H1 (cell line): ENCODE data around the gene DAB2IP. TPM values are rescaled to one million over a fixed set of nuclear protein-coding genes. Genes with fewer than 3 reads are reported as not detected.

Experiments used
- CTCF ChIA-PET: fragments of 300-600 bp; sonication (Branson Sonifier 250); formaldehyde crosslinking; loops from one replicate; lab custom pipeline; 2021; ENCODE audit not compliant: partially characterized antibody; lab: Charles Lee
- POLR2A ChIA-PET: fragments of 300-600 bp; sonication (Branson Sonifier 250); formaldehyde crosslinking; loops from one replicate; lab custom pipeline; 2021; ENCODE audit warnings: inconsistent platforms; ENCODE audit not compliant: partially characterized antibody; lab: Charles Lee
- DNase-seq, 2 experiments: peaks; one replicate each; pipeline versions ENCODE4 v3.0.0 to v3.0.0-alpha.2; 2010 to 2022; ENCODE audit warnings: low spot score in 2 of 2, low read depth in 1 of 2, mixed read lengths in 1 of 2
- FAIRE-seq: peaks from 2 replicates; lab custom pipeline; 2011; peaks lifted over from hg19 to GRCh38; lab: Jason Lieb, UNC
- H2AFZ ChIP-seq: 2 replicates; pipeline ENCODE4 v1.8.1; 2012; ENCODE audit warnings: low read length, inconsistent platforms
- H2AK5ac ChIP-seq: 2 replicates; pipeline ENCODE4 v1.6.1; 2013; ENCODE audit warnings: low read depth, low read length
- H2BK120ac ChIP-seq: replicated peaks from 2 replicates; pipeline ENCODE3; 2013; ENCODE audit warnings: low read depth, low read length, inconsistent platforms
- H2BK12ac ChIP-seq: 2 replicates; pipeline ENCODE4 v1.6.1; 2013; ENCODE audit warnings: low read depth, low read length
- H2BK15ac ChIP-seq: 2 replicates; pipeline ENCODE4 v1.6.1; 2013; ENCODE audit warnings: low read length
- H2BK20ac ChIP-seq: 2 replicates; pipeline ENCODE4 v1.6.1; 2013; ENCODE audit warnings: low read length
- H2BK5ac ChIP-seq: 2 replicates; pipeline ENCODE4 v1.6.1; 2013; ENCODE audit warnings: low read depth, low read length
- H3K14ac ChIP-seq: 2 replicates; pipeline ENCODE4 v1.6.1; 2013; ENCODE audit warnings: inconsistent platforms; ENCODE audit not compliant: insufficient read length
- H3K18ac ChIP-seq: 2 replicates; pipeline ENCODE4 v1.6.1; 2013; ENCODE audit warnings: low read length; ENCODE audit errors: extremely low read depth
- H3K23ac ChIP-seq: 2 replicates; pipeline ENCODE4 v1.6.1; 2013; ENCODE audit warnings: inconsistent platforms; ENCODE audit not compliant: insufficient read length
- H3K23me2 ChIP-seq: 2 replicates; pipeline ENCODE4 v1.6.1; 2013; ENCODE audit warnings: low read depth, low read length
- H3K27ac ChIP-seq: 2 replicates; pipeline ENCODE4 v1.6.1; 2011; ENCODE audit warnings: low read depth, low read length, inconsistent platforms
- H3K27me3 ChIP-seq, 4 experiments: replicated peaks in 1 of 4; 1 replicate in 1 of 4; 2 replicates in 3 of 4; pipeline versions ENCODE4 v1.6.1 to v1.8.1; 2011 to 2013; ENCODE audit warnings: low read length in 3 of 4, mild to moderate bottlenecking in 3 of 4, inconsistent platforms in 2 of 4, mixed read lengths in 2 of 4, moderate library complexity in 1 of 4; ENCODE audit not compliant: control insufficient read depth in 3 of 4, insufficient read depth in 3 of 4; ENCODE audit errors: extremely low read depth in 1 of 4
- H3K36me3 ChIP-seq, 4 experiments: 2 replicates each; pipeline versions ENCODE4 v1.6.1 to v1.8.1; 2011 to 2013; ENCODE audit warnings: mild to moderate bottlenecking in 4 of 4, low read length in 3 of 4, moderate library complexity in 2 of 4, control low read depth in 1 of 4, inconsistent platforms in 1 of 4; ENCODE audit not compliant: insufficient read depth in 4 of 4, control insufficient read depth in 2 of 4
- H3K4ac ChIP-seq: replicated peaks from 2 replicates; pipeline ENCODE3; 2013; ENCODE audit warnings: low read length, low read depth, mixed read lengths, inconsistent platforms; ENCODE audit not compliant: insufficient read length
- H3K4me1 ChIP-seq, 4 experiments: replicated peaks in 1 of 4; 1 replicate in 1 of 4; 2 replicates in 3 of 4; pipeline versions ENCODE4 v1.6.1 to v1.8.1; 2011 to 2013; ENCODE audit warnings: low read length in 3 of 4, inconsistent platforms in 2 of 4, mixed read lengths in 1 of 4; ENCODE audit not compliant: insufficient read depth in 4 of 4, control insufficient read depth in 3 of 4
- H3K4me2 ChIP-seq, 2 experiments: 2 replicates each; pipeline versions ENCODE4 v1.6.1 to v1.8.1; 2011 to 2013; ENCODE audit warnings: low read depth in 2 of 2, low read length in 2 of 2, control low read depth in 1 of 2, inconsistent platforms in 1 of 2, mild to moderate bottlenecking in 1 of 2; ENCODE audit not compliant: insufficient read depth in 1 of 2
- H3K4me3 ChIP-seq, 4 experiments: fragments of 200-600, 300-600 bp in 1 of 4; sonication (generic), shearing (Covaris generic), sonication (Bioruptor Twin) in 1 of 4; 2 replicates each; pipeline versions ENCODE4 v1.5.1 to v1.8.1; 2011 to 2016; ENCODE audit warnings: low read length in 4 of 4, low read depth in 3 of 4, control low read depth in 2 of 4, inconsistent platforms in 2 of 4, mild to moderate bottlenecking in 2 of 4, mixed read lengths in 1 of 4, moderate library complexity in 1 of 4; ENCODE audit not compliant: insufficient read depth in 2 of 4; ENCODE audit errors: extremely low read depth in 1 of 4
- H3K56ac ChIP-seq: replicated peaks from 2 replicates; pipeline ENCODE3; 2013; ENCODE audit warnings: low read depth, mild to moderate bottlenecking, mixed read lengths, low read length, inconsistent platforms; ENCODE audit not compliant: insufficient read length
- H3K79me1 ChIP-seq: 2 replicates; pipeline ENCODE4 v1.6.1; 2013; ENCODE audit warnings: low read depth, low read length, control low read depth
- H3K79me2 ChIP-seq, 2 experiments: 2 replicates each; pipeline versions ENCODE4 v1.6.1 to v1.8.1; 2012 to 2013; ENCODE audit warnings: low read length in 2 of 2, mild to moderate bottlenecking in 2 of 2, inconsistent platforms in 1 of 2; ENCODE audit not compliant: insufficient read depth in 2 of 2, control insufficient read depth in 1 of 2
- H3K9ac ChIP-seq, 4 experiments: replicated peaks in 1 of 4; 1 replicate in 1 of 4; 2 replicates in 3 of 4; pipeline versions ENCODE4 v1.6.1 to v1.8.1; 2011 to 2013; ENCODE audit warnings: low read depth in 3 of 4, low read length in 3 of 4, control low read depth in 2 of 4, mild to moderate bottlenecking in 2 of 4, moderate library complexity in 2 of 4, inconsistent platforms in 1 of 4; ENCODE audit errors: extremely low read depth in 1 of 4
- H3K9me3 ChIP-seq, 2 experiments: 2 replicates each; pipeline versions ENCODE4 v1.6.1 to v1.8.1; 2012 to 2013; ENCODE audit warnings: mild to moderate bottlenecking in 2 of 2, moderate library complexity in 2 of 2, control low read depth in 1 of 2, inconsistent platforms in 1 of 2, low read depth in 1 of 2, low read length in 1 of 2, mixed read lengths in 1 of 2; ENCODE audit not compliant: insufficient read depth in 2 of 2
- H4K20me1 ChIP-seq, 2 experiments: replicated peaks in 1 of 2; 2 replicates each; pipeline versions ENCODE3 to v1.8.1; 2011 to 2013; ENCODE audit warnings: inconsistent platforms in 2 of 2, low read length in 2 of 2, mild to moderate bottlenecking in 1 of 2; ENCODE audit not compliant: insufficient read depth in 2 of 2, control insufficient read depth in 1 of 2
- H4K5ac ChIP-seq: 2 replicates; pipeline ENCODE4 v1.6.1; 2013; ENCODE audit warnings: low read length, low read depth, mixed read lengths, inconsistent platforms; ENCODE audit not compliant: insufficient read length
- H4K8ac ChIP-seq: 2 replicates; pipeline ENCODE4 v1.8.0; 2013; ENCODE audit warnings: mild to moderate bottlenecking, moderate library complexity, low read length, inconsistent platforms; ENCODE audit not compliant: insufficient read depth; ENCODE audit errors: extremely low read depth
- H4K91ac ChIP-seq: replicated peaks from 2 replicates; pipeline ENCODE3; 2013; ENCODE audit warnings: low read length, mixed read lengths, inconsistent platforms; ENCODE audit not compliant: insufficient read length
- CBX5 ChIP-seq: fragments of 300-800, 300-1000 bp; sonication (generic); IDR thresholded peaks from 2 replicates; pipeline ENCODE4 v1.7.1; 2016; ENCODE audit warnings: antibody characterized with exemption, low read length, low read depth
- EGR1 ChIP-seq: IDR thresholded peaks from 2 replicates; pipeline ENCODE4 v1.6.1; 2011; ENCODE audit warnings: low read depth, low read length, borderline replicate concordance
- WGBS, 2 experiments: shearing (Covaris generic) in 1 of 2; methylation state at CpG; one replicate each; pipeline versions ENCODE4 v1.1.6 to v1.1.7; 2013 to 2015; ENCODE audit warnings: low lambda C conversion rate in 2 of 2, mixed read lengths in 2 of 2, inconsistent platforms in 1 of 2, low coverage in 1 of 2, missing lambda C conversion rate in 1 of 2; ENCODE audit not compliant: insufficient replicate concordance in 2 of 2, insufficient coverage in 1 of 2, insufficient read length in 1 of 2; ENCODE audit errors: extremely low coverage in 1 of 2, missing lambda C conversion rate in 1 of 2; 5-methylcytosine and 5-hydroxymethylcytosine counted together
- polyA plus RNA-seq, 7 experiments: library from polyadenylated mRNA; depleted of rRNA in 3 of 7; stranded (reverse) in 5 of 7; unstranded in 2 of 7; fragments of >200 nt in 5 of 7; fragments of 200-250 nt in 2 of 7; gene quantifications; 1 replicate in 5 of 7; 2 replicates in 1 of 7; 4 replicates in 1 of 7; pipeline versions ENCODE4 v1.2.1 to v1.2.3, GENCODE V29; 2011 to 2013; ENCODE audit warnings: missing spikeins in 2 of 7, mixed read lengths in 2 of 7
- total RNA-seq: library from RNA; stranded (reverse); fragmentation: NEBNext Ultra II Directional; extraction: Animal tissue kit (Norgen Biotek cat#: 25700); gene quantifications from 2 replicates; pipeline ENCODE4 v1.2.1, GENCODE V29; 2021

DAB2IP gene
- total and polyA plus RNA-seq, 2 of the 8 experiments (the other 6 are each of a cell fraction or from before 2014, with no cell fraction given) = 19.7 to 39.5 TPM

DNA sequence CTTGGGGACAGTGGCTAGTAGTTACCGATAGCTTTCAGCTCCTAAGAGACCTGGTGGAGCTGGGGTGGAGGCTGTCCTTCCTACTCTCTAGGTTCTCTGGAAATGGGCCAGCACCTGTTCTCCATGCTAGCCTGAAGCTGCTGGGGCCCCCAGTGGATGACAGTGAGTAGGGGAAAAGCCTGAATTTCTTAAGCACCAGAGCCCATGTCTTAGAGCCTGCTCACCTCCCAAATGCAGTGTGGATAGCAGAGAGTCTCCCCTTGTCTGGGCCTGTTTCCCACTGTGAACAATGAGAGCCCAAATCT, 105.8 kb downstream of the DAB2IP start:
- CTCF ChIA-PET = interaction anchor here (3.1 kb wide), 1 partner anchor 70 kb away, joined by 7 read pairs; no protein-coding TSS in a partner anchor
- FAIRE-seq = no peak

More for the DNA sequence above, 105.8 kb downstream of the DAB2IP start:
- H3K56ac ChIP-seq = no peak overlapping the region
- H2AFZ ChIP-seq = no peak overlapping the region
- TF ChIP-seq EGR1 (no peak), CBX5 (no peak)
- H3K4ac ChIP-seq = no peak overlapping the region
- no peak overlapping the region for H2BK120ac ChIP-seq
- no peak overlapping the region for H2BK12ac ChIP-seq
- H3K18ac ChIP-seq = no peak overlapping the region
- H2AK5ac ChIP-seq = no peak overlapping the region
- no peak overlapping the region for H2BK20ac ChIP-seq
- no peak for DNase-seq
- peaks cover 27% of the 10 kb centered on the region for H3K79me1 ChIP-seq
- no peak overlapping the region for H3K14ac ChIP-seq
- no peak overlapping the region for H3K27ac ChIP-seq
- H3K9ac ChIP-seq = no peak overlapping the region
- POLR2A ChIA-PET = no interaction called here
- peaks cover 14 to 26% of the 10 kb centered on the region in 2 experiments for H4K20me1 ChIP-seq
- H4K8ac ChIP-seq = no peak overlapping the region
- H2BK15ac ChIP-seq = no peak overlapping the region
- peaks cover 0 to 10% (median 7%) of the 10 kb centered on the region in 4 experiments; a peak in 5 of 8 replicates for H3K36me3 ChIP-seq
- no peak overlapping the region for H3K4me3 ChIP-seq
- H4K5ac ChIP-seq = no peak overlapping the region
- no peak overlapping the region for H3K23ac ChIP-seq
- peaks cover 0 to 15% of the 10 kb centered on the region in 2 experiments; a peak in 1 of 4 replicates for H3K79me2 ChIP-seq
- no peak overlapping the region for H2BK5ac ChIP-seq
- 86% methylated on average over 1 of the region's 1 CpG; no CpG with 5 or more reads in 1 of the 2 experiments for WGBS, 2 experiments
- H3K4me2 ChIP-seq = no peak overlapping the region
- no peaks in the 10 kb centered on the region for H3K23me2 ChIP-seq
- no peaks in the 10 kb centered on the region for H3K27me3 ChIP-seq
- H3K4me1 ChIP-seq = no peaks in the 10 kb centered on the region
- H4K91ac ChIP-seq = no peak overlapping the region
- H3K9me3 ChIP-seq = no peaks in the 10 kb centered on the region
